OCI-LY1 (cell line): ENCODE results near the gene C20orf96.
A peak's percentile ranks its signal among the peaks of the same experiment; 100 is the strongest.

Experiments used
- H2AFZ ChIP-seq: fragments of 200-600 bp; sonication (generic), shearing (Covaris generic); 2 replicates; pipeline ENCODE4 v1.6.0; 2014; ENCODE audit warnings: antibody characterized with exemption, mild to moderate bottlenecking, low read length
- H3F3A ChIP-seq: fragments of 200-600 bp; sonication (generic), shearing (Covaris generic); 2 replicates; pipeline ENCODE4 v1.6.0; 2014; ENCODE audit warnings: mild to moderate bottlenecking, antibody characterized with exemption, low read length, moderate library complexity; ENCODE audit not compliant: insufficient read depth
- H3K27ac ChIP-seq: fragments of 200-600 bp; sonication (generic); 2 replicates; pipeline ENCODE4 v1.5.1; 2014; ENCODE audit warnings: low read length, mixed run types, mild to moderate bottlenecking, low read depth; ENCODE audit not compliant: poor library complexity, severe bottlenecking
- H3K27me3 ChIP-seq: fragments of 200-600 bp; sonication (generic); 2 replicates; pipeline ENCODE4 v1.6.0; 2014; ENCODE audit warnings: antibody characterized with exemption, mild to moderate bottlenecking, low read length, moderate library complexity; ENCODE audit not compliant: insufficient read depth
- H3K36me3 ChIP-seq: fragments of 200-600 bp; sonication (generic); 2 replicates; pipeline ENCODE4 v1.6.1; 2014; ENCODE audit warnings: mild to moderate bottlenecking, antibody characterized with exemption, low read length, moderate library complexity, mixed read lengths; ENCODE audit not compliant: insufficient read depth
- H3K4me1 ChIP-seq: fragments of 200-600 bp; sonication (generic); 2 replicates; pipeline ENCODE4 v1.5.1; 2014; ENCODE audit warnings: mild to moderate bottlenecking, low read length, moderate library complexity; ENCODE audit not compliant: insufficient read depth, severe bottlenecking
- H3K4me2 ChIP-seq: fragments of 200-600 bp; sonication (generic), shearing (Covaris generic); 2 replicates; pipeline ENCODE4 v1.6.1; 2014; ENCODE audit warnings: low read length
- H3K4me3 ChIP-seq: fragments of 200-600 bp; sonication (generic); 2 replicates; pipeline ENCODE4 v1.5.1; 2014; ENCODE audit warnings: low read length, low read depth, mild to moderate bottlenecking, mixed read lengths; ENCODE audit not compliant: poor library complexity, severe bottlenecking
- H3K79me2 ChIP-seq: fragments of 200-600 bp; shearing (Covaris generic); 2 replicates; pipeline ENCODE4 v1.6.1; 2016; ENCODE audit warnings: mixed run types, low read length, mixed read lengths; ENCODE audit not compliant: insufficient read depth
- H3K9ac ChIP-seq: fragments of 200-600 bp; sonication (generic), shearing (Covaris generic); 2 replicates; pipeline ENCODE4 v1.6.1; 2014; ENCODE audit warnings: mild to moderate bottlenecking, low read length, mixed read lengths
- H3K9me2 ChIP-seq: fragments of 200-600 bp; sonication (generic), shearing (Covaris generic); 2 replicates; pipeline ENCODE4 v1.6.1; 2014; ENCODE audit warnings: low read depth, mild to moderate bottlenecking, low read length, mixed read lengths
- H3K9me3 ChIP-seq: fragments of 200-600 bp; shearing (Covaris generic); 2 replicates; pipeline ENCODE4 v1.6.1; 2014; ENCODE audit warnings: low read length, mixed read lengths
- H4K20me1 ChIP-seq: fragments of 200-600 bp; sonication (generic), shearing (Covaris generic); 2 replicates; pipeline ENCODE4 v1.6.0; 2016; ENCODE audit warnings: mild to moderate bottlenecking, low read length; ENCODE audit not compliant: insufficient read depth
- CTCF ChIP-seq: fragments of 200-600 bp; sonication (generic), shearing (Covaris generic); IDR thresholded peaks from 2 replicates; pipeline ENCODE4 v1.5.1; 2017; ENCODE audit warnings: mild to moderate bottlenecking, antibody characterized with exemption, low read length, moderate library complexity, mixed read lengths
- EZH2 ChIP-seq: fragments of 200-600 bp; sonication (generic), shearing (Covaris generic); IDR thresholded peaks from 2 replicates; pipeline ENCODE4 v1.8.0; 2017; ENCODE audit warnings: borderline replicate concordance, mixed run types, mild to moderate bottlenecking, antibody characterized with exemption, low read length, moderate library complexity, mixed read lengths

C20orf96 gene

GRCh38 chr20:309841-310644, 19.5 kb upstream of the C20orf96 start:
- Histone ChIP-seq H3F3A (no peaks in the 10 kb centered on the region), H3K36me3 (no peaks in the 10 kb centered on the region), H3K79me2 (no peaks in the 10 kb centered on the region), H4K20me1 (no peaks in the 10 kb centered on the region), H3K4me3 (peak overlapping the region; percentile 55), H3K9ac (no peak overlapping the region; the same call in 1 of the 2 replicates), H3K9me2 (no peaks in the 10 kb centered on the region), H3K4me1 (peaks cover 16% of the 10 kb centered on the region), H3K9me3 (no peaks in the 10 kb centered on the region), H3K27me3 (no peaks in the 10 kb centered on the region), H3K27ac (no peak overlapping the region), H3K4me2 (peak overlapping the region; percentile 62), H2AFZ (no peak overlapping the region)
- no peak for TF ChIP-seq EZH2
- TF ChIP-seq CTCF = no peak

- TF ChIP-seq EZH2 (no peak), CTCF (peak; percentile 8; the same call in 1 of the 2 replicates)
- Histone ChIP-seq H3K36me3 (no peaks in the 10 kb centered on the region), H3K4me1 (peaks cover 16% of the 10 kb centered on the region), H3K79me2 (no peaks in the 10 kb centered on the region), H3K9me2 (no peaks in the 10 kb centered on the region), H4K20me1 (no peaks in the 10 kb centered on the region), H3K9me3 (no peaks in the 10 kb centered on the region), H3F3A (no peaks in the 10 kb centered on the region), H3K27me3 (no peaks in the 10 kb centered on the region), H2AFZ (no peak overlapping the region), H3K4me2 (peak overlapping the region; percentile 62; the same call in 1 of the 2 replicates), H3K9ac (no peak overlapping the region; the same call in 1 of the 2 replicates), H3K27ac (no peak overlapping the region), H3K4me3 (peak overlapping the region; percentile 55)
These were observed 18.8 kb upstream of the C20orf96 start for GRCh38 chr20:309306-309840.

GRCh38 chr20:308427-309038, 18.0 kb upstream of the C20orf96 start:
- H3K9me2 ChIP-seq = no peaks in the 10 kb centered on the region
- H3K79me2 ChIP-seq = no peaks in the 10 kb centered on the region
- no peaks in the 10 kb centered on the region for H3K9me3 ChIP-seq
- no peak overlapping the region for H3K4me2 ChIP-seq
- H3K27me3 ChIP-seq = no peaks in the 10 kb centered on the region
- no peak overlapping the region for H3K9ac ChIP-seq
- H3K36me3 ChIP-seq = no peaks in the 10 kb centered on the region
- no peaks in the 10 kb centered on the region for H3F3A ChIP-seq
- H2AFZ ChIP-seq = no peak overlapping the region
- H3K4me1 ChIP-seq = peaks cover 16% of the 10 kb centered on the region
- TF ChIP-seq EZH2 = no peak
- H3K27ac ChIP-seq = no peak overlapping the region
- H4K20me1 ChIP-seq = no peaks in the 10 kb centered on the region
- H3K4me3 ChIP-seq = no peak overlapping the region
